Lower leg skin (tissue), 3 donors: ENCODE measurements around the gene HOXD9.

Experiments
- POLR2A ChIP-seq, 2 donors: fragments of 450-650 bp; IDR thresholded peaks; one replicate each; pipeline ENCODE4 v1.6.1; 2016 to 2017; ENCODE audit warnings: antibody characterized with exemption in 2 of 2, mild to moderate bottlenecking in 1 of 2, moderate library complexity in 1 of 2
- TF ChIP-seq, protein P1 (sequence below), 3 donors: fragments of 450-650 bp; IDR thresholded peaks; one replicate each; pipeline ENCODE4 v1.5.1; 2016; ENCODE audit warnings: antibody characterized with exemption in 3 of 3, mild to moderate bottlenecking in 3 of 3, moderate library complexity in 2 of 3

DNA sequence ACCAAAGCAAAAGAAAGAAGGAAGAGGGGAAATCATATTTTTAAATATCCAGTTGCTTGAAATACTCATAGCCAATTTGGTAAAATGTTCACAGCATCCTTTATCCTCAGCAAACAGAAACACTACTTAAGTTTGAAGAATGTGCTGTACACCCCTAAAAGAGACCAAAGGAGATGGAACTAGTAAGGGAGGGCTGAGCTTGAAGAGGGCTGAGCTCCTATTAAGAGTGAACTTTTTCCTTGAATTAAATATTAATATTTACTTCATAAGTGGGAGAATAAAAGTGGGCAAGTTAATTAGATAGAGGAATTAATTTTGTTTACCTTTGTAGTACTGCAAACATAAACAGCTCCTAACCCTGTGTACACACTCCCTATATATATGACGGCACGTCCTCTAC is 45.7 kb upstream of the HOXD9 start:
- TF ChIP-seq, protein P1, sequence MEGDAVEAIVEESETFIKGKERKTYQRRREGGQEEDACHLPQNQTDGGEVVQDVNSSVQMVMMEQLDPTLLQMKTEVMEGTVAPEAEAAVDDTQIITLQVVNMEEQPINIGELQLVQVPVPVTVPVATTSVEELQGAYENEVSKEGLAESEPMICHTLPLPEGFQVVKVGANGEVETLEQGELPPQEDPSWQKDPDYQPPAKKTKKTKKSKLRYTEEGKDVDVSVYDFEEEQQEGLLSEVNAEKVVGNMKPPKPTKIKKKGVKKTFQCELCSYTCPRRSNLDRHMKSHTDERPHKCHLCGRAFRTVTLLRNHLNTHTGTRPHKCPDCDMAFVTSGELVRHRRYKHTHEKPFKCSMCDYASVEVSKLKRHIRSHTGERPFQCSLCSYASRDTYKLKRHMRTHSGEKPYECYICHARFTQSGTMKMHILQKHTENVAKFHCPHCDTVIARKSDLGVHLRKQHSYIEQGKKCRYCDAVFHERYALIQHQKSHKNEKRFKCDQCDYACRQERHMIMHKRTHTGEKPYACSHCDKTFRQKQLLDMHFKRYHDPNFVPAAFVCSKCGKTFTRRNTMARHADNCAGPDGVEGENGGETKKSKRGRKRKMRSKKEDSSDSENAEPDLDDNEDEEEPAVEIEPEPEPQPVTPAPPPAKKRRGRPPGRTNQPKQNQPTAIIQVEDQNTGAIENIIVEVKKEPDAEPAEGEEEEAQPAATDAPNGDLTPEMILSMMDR (IDR thresholded peaks at IDR 0.05) = no peak
- TF ChIP-seq POLR2A (IDR thresholded peaks at IDR 0.05) = no peak
